Measurements from ENCODE around the gene PDHA1. TPM values are rescaled to one million over a fixed set of nuclear protein-coding genes. Genes with fewer than 3 reads are reported as not detected.

Gene PDHA1
- polyA plus RNA-seq (2011; rRNA removed) (311 and 358 TPM in 2 replicates), polyA plus RNA-seq (2017; fragmentation: RNase III; extraction: RNeasy Plus Mini Kit Qiagen cat#74134 plus additional on column Dnase treatment) (307 to 309 TPM (median 308 TPM) in 3 replicates), polyA minus RNA-seq (2011; rRNA and poly(A)+ RNA removed) (87.2 and 112 TPM in 2 replicates)
- polyA plus RNA-seq (2012; cell fraction: cytosol; rRNA removed) = 248 and 273 TPM in 2 replicates
- 125 and 162 TPM in 2 replicates for polyA plus RNA-seq (2012; cell fraction: nucleus; rRNA removed)

DNA sequence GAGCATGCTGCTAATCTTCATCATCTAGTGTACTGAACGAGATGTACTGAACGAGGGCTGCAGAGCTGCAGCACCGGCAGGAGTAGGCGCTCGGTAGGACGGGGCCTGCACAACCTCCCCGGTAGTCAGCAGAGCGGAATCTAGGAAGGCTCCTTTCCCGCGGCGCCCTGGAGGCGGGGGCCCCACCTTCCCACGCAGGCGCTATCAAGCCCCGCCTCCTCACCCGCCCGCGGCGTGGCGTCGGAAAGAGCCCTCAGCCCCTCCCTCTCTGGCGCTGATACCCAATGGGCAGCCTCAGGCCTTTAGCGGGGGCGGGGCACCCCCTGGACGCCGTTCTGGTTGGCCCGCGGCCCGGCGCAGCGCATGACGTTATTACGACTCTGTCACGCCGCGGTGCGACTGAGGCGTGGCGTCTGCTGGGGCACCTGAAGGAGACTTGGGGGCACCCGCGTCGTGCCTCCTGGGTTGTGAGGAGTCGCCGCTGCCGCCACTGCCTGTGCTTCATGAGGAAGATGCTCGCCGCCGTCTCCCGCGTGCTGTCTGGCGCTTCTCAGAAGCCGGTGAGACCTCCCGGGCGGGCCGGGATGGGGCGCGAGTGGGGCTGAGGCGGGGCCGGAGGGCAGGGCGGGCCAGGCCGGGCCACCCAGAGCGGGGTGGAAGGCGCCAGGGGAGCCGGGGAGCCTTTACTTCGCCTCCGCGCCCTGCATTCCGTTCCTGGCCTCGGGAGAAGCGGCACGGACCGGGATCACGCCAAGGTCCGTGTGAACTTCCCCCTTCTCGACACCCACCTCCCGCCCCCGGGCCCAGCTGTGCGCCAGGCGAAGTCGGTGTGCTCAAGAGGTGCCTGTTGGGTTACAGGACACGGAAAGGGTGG lies at the start of gene PDHA1:
PDHA1 (plus strand) TSS at position 393 of the 874 bp plus-strand sequence; CDS start at position 504, 111 bp downstream.
- DNase-seq (ENCODE audit: low read depth in 1 of 2, low spot score in 1 of 2) (peak; percentile 77 to 94), ATAC-seq (peak; percentile 92 to 95), FAIRE-seq (no peak)
- Histone ChIP-seq H3K4me2 (peak within 1 kb of the TSS; percentile 96), H3K4me1 (peaks cover 20% of the 10 kb centered on the region), H3K27ac (peak within 1 kb of the TSS; percentile 82 to 95), H3K9me3 (no peaks in the 10 kb centered on the region), H3K4me3 (peak within 1 kb of the TSS; percentile 86)
- under 1% methylated on average over 17 of the region's 81 CpGs for WGBS (ENCODE audit: missing lambda C conversion rate)
- TF ChIP-seq KDM5A (IDR thresholded peaks at IDR 0.05) = 0 out of 2 replicates have a peak, but pooled peaks have one; percentile 48
- TF ChIP-seq JUN (IDR thresholded peaks at IDR 0.05) = peak in 1 of 2 experiments; percentile 50; a peak in 1 of 5 replicates
- TF ChIP-seq, protein P1, sequence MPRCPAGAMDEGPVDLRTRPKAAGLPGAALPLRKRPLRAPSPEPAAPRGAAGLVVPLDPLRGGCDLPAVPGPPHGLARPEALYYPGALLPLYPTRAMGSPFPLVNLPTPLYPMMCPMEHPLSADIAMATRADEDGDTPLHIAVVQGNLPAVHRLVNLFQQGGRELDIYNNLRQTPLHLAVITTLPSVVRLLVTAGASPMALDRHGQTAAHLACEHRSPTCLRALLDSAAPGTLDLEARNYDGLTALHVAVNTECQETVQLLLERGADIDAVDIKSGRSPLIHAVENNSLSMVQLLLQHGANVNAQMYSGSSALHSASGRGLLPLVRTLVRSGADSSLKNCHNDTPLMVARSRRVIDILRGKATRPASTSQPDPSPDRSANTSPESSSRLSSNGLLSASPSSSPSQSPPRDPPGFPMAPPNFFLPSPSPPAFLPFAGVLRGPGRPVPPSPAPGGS (IDR thresholded peaks at IDR 0.05) = peak; percentile 53; the same call in 1 of the 3 replicates
- 0 out of 2 replicates have a peak, but pooled peaks have one; percentile 20 for TF ChIP-seq GATA3 (IDR thresholded peaks at IDR 0.05; ENCODE audit: borderline replicate concordance)
- peak; percentile 19; the same call in 1 of the 2 replicates for TF ChIP-seq PHF8 (IDR thresholded peaks at IDR 0.05; ENCODE audit: borderline replicate concordance, low read depth)
- peak; percentile 77 for TF ChIP-seq POLR2A (IDR thresholded peaks at IDR 0.05; ENCODE audit: low read length)
- TF ChIP-seq NPAS2 (CRISPR knock-in tag; IDR thresholded peaks at IDR 0.05; ENCODE audit: borderline replicate concordance) = no peak
- TF ChIP-seq, protein P2, sequence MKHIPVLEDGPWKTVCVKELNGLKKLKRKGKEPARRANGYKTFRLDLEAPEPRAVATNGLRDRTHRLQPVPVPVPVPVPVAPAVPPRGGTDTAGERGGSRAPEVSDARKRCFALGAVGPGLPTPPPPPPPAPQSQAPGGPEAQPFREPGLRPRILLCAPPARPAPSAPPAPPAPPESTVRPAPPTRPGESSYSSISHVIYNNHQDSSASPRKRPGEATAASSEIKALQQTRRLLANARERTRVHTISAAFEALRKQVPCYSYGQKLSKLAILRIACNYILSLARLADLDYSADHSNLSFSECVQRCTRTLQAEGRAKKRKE (CRISPR knock-in tag; IDR thresholded peaks at IDR 0.05; ENCODE audit: low read depth) = no peak
- TF ChIP-seq, protein P3, sequence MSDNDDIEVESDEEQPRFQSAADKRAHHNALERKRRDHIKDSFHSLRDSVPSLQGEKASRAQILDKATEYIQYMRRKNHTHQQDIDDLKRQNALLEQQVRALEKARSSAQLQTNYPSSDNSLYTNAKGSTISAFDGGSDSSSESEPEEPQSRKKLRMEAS (IDR thresholded peaks at IDR 0.05) = peak; percentile 67
- POLR2A ChIA-PET = no interaction called here
- CTCF ChIA-PET = interaction anchor here (2.0 kb wide), 1 partner anchor 10 kb away, joined by 12 read pairs; no protein-coding TSS in a partner anchor

DNA sequence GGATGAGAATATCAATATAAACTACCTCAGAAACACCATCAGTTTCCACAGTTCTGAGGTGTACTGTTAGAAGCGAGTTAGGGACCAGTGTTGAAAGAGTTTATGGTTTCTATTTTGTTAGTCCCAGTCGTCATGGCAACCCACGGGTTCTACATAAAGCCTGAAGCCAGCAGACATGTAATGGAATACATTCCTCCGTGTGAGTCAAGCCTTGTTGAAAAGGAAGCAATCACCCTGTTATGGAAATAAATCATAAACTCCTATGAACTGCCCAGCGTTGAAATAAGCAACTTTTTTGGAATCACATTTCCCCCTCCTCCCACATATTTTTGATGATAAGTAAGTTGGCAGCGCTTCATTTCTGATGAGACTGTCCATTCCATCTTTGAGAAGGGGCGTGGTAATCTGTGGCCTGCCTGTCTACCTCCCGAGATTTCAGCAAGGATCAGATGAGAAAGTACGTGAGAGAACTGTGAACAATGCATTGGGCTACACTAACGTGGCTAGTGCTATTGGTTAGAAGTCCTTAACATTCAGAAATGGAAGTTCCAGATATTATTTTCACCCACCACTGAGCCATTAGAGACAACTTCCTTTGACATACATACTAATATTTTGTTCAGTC lies 40.4 kb upstream of the PDHA1 start:
- Histone ChIP-seq H3K27ac (no peak overlapping the region), H3K4me1 (no peaks in the 10 kb centered on the region), H3K9me3 (no peaks in the 10 kb centered on the region), H3K4me2 (no peak overlapping the region), H3K4me3 (no peak overlapping the region)
- ATAC-seq (peak in 1 of 2 experiments; percentile 57; a peak in 3 of 6 replicates), DNase-seq (ENCODE audit: low read depth in 1 of 2, low spot score in 1 of 2) (peak; percentile 10 to 60), FAIRE-seq (no peak)
- CTCF ChIA-PET = no interaction called here
- WGBS (ENCODE audit: missing lambda C conversion rate) = 24% methylated on average over 10 of the region's 10 CpGs
- TF ChIP-seq HOXB13 (CRISPR knock-in tag; IDR thresholded peaks at IDR 0.05; ENCODE audit: low read depth) (no peak), RARB (CRISPR knock-in tag; IDR thresholded peaks at IDR 0.05) (no peak), MAFK (IDR thresholded peaks at IDR 0.05; ENCODE audit: partially characterized antibody) (no peak), KDM1A (IDR thresholded peaks at IDR 0.05; ENCODE audit: low read depth) (no peak), RNF2 (IDR thresholded peaks at IDR 0.05; ENCODE audit: borderline replicate concordance, low read depth) (no peak), ZSCAN20 (CRISPR knock-in tag; IDR thresholded peaks at IDR 0.05) (no peak), EHF (CRISPR knock-in tag; IDR thresholded peaks at IDR 0.05) (no peak), PHF8 (IDR thresholded peaks at IDR 0.05; ENCODE audit: borderline replicate concordance, low read depth) (no peak), ESRRA (IDR thresholded peaks at IDR 0.05; ENCODE audit: borderline replicate concordance, low read length) (no peak), CHD4 (IDR thresholded peaks at IDR 0.05; ENCODE audit: borderline replicate concordance) (no peak), RAD21 (conservative IDR thresholded peaks at IDR 0.05 in 1 of 2, IDR thresholded peaks at IDR 0.05 in 1 of 2) (no peak), POLR2A (IDR thresholded peaks at IDR 0.05; ENCODE audit: low read length) (no peak), EP300 (IDR thresholded peaks at IDR 0.05) (no peak), CBX2 (IDR thresholded peaks at IDR 0.05; ENCODE audit: borderline replicate concordance, low read depth) (no peak), RFX5 (IDR thresholded peaks at IDR 0.05) (no peak)
- TF ChIP-seq, protein P3 (IDR thresholded peaks at IDR 0.05) = no peak
- TF ChIP-seq, protein P4, sequence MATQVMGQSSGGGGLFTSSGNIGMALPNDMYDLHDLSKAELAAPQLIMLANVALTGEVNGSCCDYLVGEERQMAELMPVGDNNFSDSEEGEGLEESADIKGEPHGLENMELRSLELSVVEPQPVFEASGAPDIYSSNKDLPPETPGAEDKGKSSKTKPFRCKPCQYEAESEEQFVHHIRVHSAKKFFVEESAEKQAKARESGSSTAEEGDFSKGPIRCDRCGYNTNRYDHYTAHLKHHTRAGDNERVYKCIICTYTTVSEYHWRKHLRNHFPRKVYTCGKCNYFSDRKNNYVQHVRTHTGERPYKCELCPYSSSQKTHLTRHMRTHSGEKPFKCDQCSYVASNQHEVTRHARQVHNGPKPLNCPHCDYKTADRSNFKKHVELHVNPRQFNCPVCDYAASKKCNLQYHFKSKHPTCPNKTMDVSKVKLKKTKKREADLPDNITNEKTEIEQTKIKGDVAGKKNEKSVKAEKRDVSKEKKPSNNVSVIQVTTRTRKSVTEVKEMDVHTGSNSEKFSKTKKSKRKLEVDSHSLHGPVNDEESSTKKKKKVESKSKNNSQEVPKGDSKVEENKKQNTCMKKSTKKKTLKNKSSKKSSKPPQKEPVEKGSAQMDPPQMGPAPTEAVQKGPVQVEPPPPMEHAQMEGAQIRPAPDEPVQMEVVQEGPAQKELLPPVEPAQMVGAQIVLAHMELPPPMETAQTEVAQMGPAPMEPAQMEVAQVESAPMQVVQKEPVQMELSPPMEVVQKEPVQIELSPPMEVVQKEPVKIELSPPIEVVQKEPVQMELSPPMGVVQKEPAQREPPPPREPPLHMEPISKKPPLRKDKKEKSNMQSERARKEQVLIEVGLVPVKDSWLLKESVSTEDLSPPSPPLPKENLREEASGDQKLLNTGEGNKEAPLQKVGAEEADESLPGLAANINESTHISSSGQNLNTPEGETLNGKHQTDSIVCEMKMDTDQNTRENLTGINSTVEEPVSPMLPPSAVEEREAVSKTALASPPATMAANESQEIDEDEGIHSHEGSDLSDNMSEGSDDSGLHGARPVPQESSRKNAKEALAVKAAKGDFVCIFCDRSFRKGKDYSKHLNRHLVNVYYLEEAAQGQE (IDR thresholded peaks at IDR 0.05) = no peak
- TF ChIP-seq, protein P5, sequence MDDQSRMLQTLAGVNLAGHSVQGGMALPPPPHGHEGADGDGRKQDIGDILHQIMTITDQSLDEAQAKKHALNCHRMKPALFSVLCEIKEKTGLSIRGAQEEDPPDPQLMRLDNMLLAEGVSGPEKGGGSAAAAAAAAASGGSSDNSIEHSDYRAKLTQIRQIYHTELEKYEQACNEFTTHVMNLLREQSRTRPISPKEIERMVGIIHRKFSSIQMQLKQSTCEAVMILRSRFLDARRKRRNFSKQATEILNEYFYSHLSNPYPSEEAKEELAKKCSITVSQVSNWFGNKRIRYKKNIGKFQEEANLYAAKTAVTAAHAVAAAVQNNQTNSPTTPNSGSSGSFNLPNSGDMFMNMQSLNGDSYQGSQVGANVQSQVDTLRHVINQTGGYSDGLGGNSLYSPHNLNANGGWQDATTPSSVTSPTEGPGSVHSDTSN (IDR thresholded peaks at IDR 0.05) = no peak
- POLR2A ChIA-PET = no interaction called here

Measured in A549 (cell line).